H1 (cell line): Measurements from ENCODE around the gene POM121L12. TPM values are rescaled to one million over a fixed set of nuclear protein-coding genes. Genes with fewer than 3 reads are reported as not detected.

Source experiments
- CTCF ChIA-PET: fragments of 300-600 bp; sonication (Branson Sonifier 250); formaldehyde crosslinking; loops from one replicate; lab custom pipeline; 2021; ENCODE audit not compliant: partially characterized antibody; lab: Charles Lee
- POLR2A ChIA-PET: fragments of 300-600 bp; sonication (Branson Sonifier 250); formaldehyde crosslinking; loops from one replicate; lab custom pipeline; 2021; ENCODE audit warnings: inconsistent platforms; ENCODE audit not compliant: partially characterized antibody; lab: Charles Lee
- DNase-seq, 2 experiments: peaks; one replicate each; pipeline versions ENCODE4 v3.0.0 to v3.0.0-alpha.2; 2010 to 2022; ENCODE audit warnings: low spot score in 2 of 2, low read depth in 1 of 2, mixed read lengths in 1 of 2
- FAIRE-seq: peaks from 2 replicates; lab custom pipeline; 2011; peaks lifted over from hg19 to GRCh38; lab: Jason Lieb, UNC
- H2AFZ ChIP-seq: 2 replicates; pipeline ENCODE4 v1.8.1; 2012; ENCODE audit warnings: low read length, inconsistent platforms
- H2AK5ac ChIP-seq: 2 replicates; pipeline ENCODE4 v1.6.1; 2013; ENCODE audit warnings: low read depth, low read length
- H2BK120ac ChIP-seq: replicated peaks from 2 replicates; pipeline ENCODE3; 2013; ENCODE audit warnings: low read depth, low read length, inconsistent platforms
- H2BK12ac ChIP-seq: 2 replicates; pipeline ENCODE4 v1.6.1; 2013; ENCODE audit warnings: low read depth, low read length
- H2BK15ac ChIP-seq: 2 replicates; pipeline ENCODE4 v1.6.1; 2013; ENCODE audit warnings: low read length
- H2BK20ac ChIP-seq: 2 replicates; pipeline ENCODE4 v1.6.1; 2013; ENCODE audit warnings: low read length
- H2BK5ac ChIP-seq: 2 replicates; pipeline ENCODE4 v1.6.1; 2013; ENCODE audit warnings: low read depth, low read length
- H3K14ac ChIP-seq: 2 replicates; pipeline ENCODE4 v1.6.1; 2013; ENCODE audit warnings: inconsistent platforms; ENCODE audit not compliant: insufficient read length
- H3K18ac ChIP-seq: 2 replicates; pipeline ENCODE4 v1.6.1; 2013; ENCODE audit warnings: low read length; ENCODE audit errors: extremely low read depth
- H3K23ac ChIP-seq: 2 replicates; pipeline ENCODE4 v1.6.1; 2013; ENCODE audit warnings: inconsistent platforms; ENCODE audit not compliant: insufficient read length
- H3K23me2 ChIP-seq: 2 replicates; pipeline ENCODE4 v1.6.1; 2013; ENCODE audit warnings: low read depth, low read length
- H3K27ac ChIP-seq: 2 replicates; pipeline ENCODE4 v1.6.1; 2011; ENCODE audit warnings: low read depth, low read length, inconsistent platforms
- H3K27me3 ChIP-seq, 4 experiments: replicated peaks in 1 of 4; 1 replicate in 1 of 4; 2 replicates in 3 of 4; pipeline versions ENCODE4 v1.6.1 to v1.8.1; 2011 to 2013; ENCODE audit warnings: low read length in 3 of 4, mild to moderate bottlenecking in 3 of 4, inconsistent platforms in 2 of 4, mixed read lengths in 2 of 4, moderate library complexity in 1 of 4; ENCODE audit not compliant: control insufficient read depth in 3 of 4, insufficient read depth in 3 of 4; ENCODE audit errors: extremely low read depth in 1 of 4
- H3K36me3 ChIP-seq, 4 experiments: 2 replicates each; pipeline versions ENCODE4 v1.6.1 to v1.8.1; 2011 to 2013; ENCODE audit warnings: mild to moderate bottlenecking in 4 of 4, low read length in 3 of 4, moderate library complexity in 2 of 4, control low read depth in 1 of 4, inconsistent platforms in 1 of 4; ENCODE audit not compliant: insufficient read depth in 4 of 4, control insufficient read depth in 2 of 4
- H3K4ac ChIP-seq: replicated peaks from 2 replicates; pipeline ENCODE3; 2013; ENCODE audit warnings: low read length, low read depth, mixed read lengths, inconsistent platforms; ENCODE audit not compliant: insufficient read length
- H3K4me1 ChIP-seq, 4 experiments: replicated peaks in 1 of 4; 1 replicate in 1 of 4; 2 replicates in 3 of 4; pipeline versions ENCODE4 v1.6.1 to v1.8.1; 2011 to 2013; ENCODE audit warnings: low read length in 3 of 4, inconsistent platforms in 2 of 4, mixed read lengths in 1 of 4; ENCODE audit not compliant: insufficient read depth in 4 of 4, control insufficient read depth in 3 of 4
- H3K4me2 ChIP-seq, 2 experiments: 2 replicates each; pipeline versions ENCODE4 v1.6.1 to v1.8.1; 2011 to 2013; ENCODE audit warnings: low read depth in 2 of 2, low read length in 2 of 2, control low read depth in 1 of 2, inconsistent platforms in 1 of 2, mild to moderate bottlenecking in 1 of 2; ENCODE audit not compliant: insufficient read depth in 1 of 2
- H3K4me3 ChIP-seq, 4 experiments: fragments of 200-600, 300-600 bp in 1 of 4; sonication (generic), shearing (Covaris generic), sonication (Bioruptor Twin) in 1 of 4; 2 replicates each; pipeline versions ENCODE4 v1.5.1 to v1.8.1; 2011 to 2016; ENCODE audit warnings: low read length in 4 of 4, low read depth in 3 of 4, control low read depth in 2 of 4, inconsistent platforms in 2 of 4, mild to moderate bottlenecking in 2 of 4, mixed read lengths in 1 of 4, moderate library complexity in 1 of 4; ENCODE audit not compliant: insufficient read depth in 2 of 4; ENCODE audit errors: extremely low read depth in 1 of 4
- H3K56ac ChIP-seq: replicated peaks from 2 replicates; pipeline ENCODE3; 2013; ENCODE audit warnings: low read depth, mild to moderate bottlenecking, mixed read lengths, low read length, inconsistent platforms; ENCODE audit not compliant: insufficient read length
- H3K79me1 ChIP-seq: 2 replicates; pipeline ENCODE4 v1.6.1; 2013; ENCODE audit warnings: low read depth, low read length, control low read depth
- H3K79me2 ChIP-seq, 2 experiments: 2 replicates each; pipeline versions ENCODE4 v1.6.1 to v1.8.1; 2012 to 2013; ENCODE audit warnings: low read length in 2 of 2, mild to moderate bottlenecking in 2 of 2, inconsistent platforms in 1 of 2; ENCODE audit not compliant: insufficient read depth in 2 of 2, control insufficient read depth in 1 of 2
- H3K9ac ChIP-seq, 4 experiments: replicated peaks in 1 of 4; 1 replicate in 1 of 4; 2 replicates in 3 of 4; pipeline versions ENCODE4 v1.6.1 to v1.8.1; 2011 to 2013; ENCODE audit warnings: low read depth in 3 of 4, low read length in 3 of 4, control low read depth in 2 of 4, mild to moderate bottlenecking in 2 of 4, moderate library complexity in 2 of 4, inconsistent platforms in 1 of 4; ENCODE audit errors: extremely low read depth in 1 of 4
- H3K9me3 ChIP-seq, 2 experiments: 2 replicates each; pipeline versions ENCODE4 v1.6.1 to v1.8.1; 2012 to 2013; ENCODE audit warnings: mild to moderate bottlenecking in 2 of 2, moderate library complexity in 2 of 2, control low read depth in 1 of 2, inconsistent platforms in 1 of 2, low read depth in 1 of 2, low read length in 1 of 2, mixed read lengths in 1 of 2; ENCODE audit not compliant: insufficient read depth in 2 of 2
- H4K20me1 ChIP-seq, 2 experiments: replicated peaks in 1 of 2; 2 replicates each; pipeline versions ENCODE3 to v1.8.1; 2011 to 2013; ENCODE audit warnings: inconsistent platforms in 2 of 2, low read length in 2 of 2, mild to moderate bottlenecking in 1 of 2; ENCODE audit not compliant: insufficient read depth in 2 of 2, control insufficient read depth in 1 of 2
- H4K5ac ChIP-seq: 2 replicates; pipeline ENCODE4 v1.6.1; 2013; ENCODE audit warnings: low read length, low read depth, mixed read lengths, inconsistent platforms; ENCODE audit not compliant: insufficient read length
- H4K8ac ChIP-seq: 2 replicates; pipeline ENCODE4 v1.8.0; 2013; ENCODE audit warnings: mild to moderate bottlenecking, moderate library complexity, low read length, inconsistent platforms; ENCODE audit not compliant: insufficient read depth; ENCODE audit errors: extremely low read depth
- H4K91ac ChIP-seq: replicated peaks from 2 replicates; pipeline ENCODE3; 2013; ENCODE audit warnings: low read length, mixed read lengths, inconsistent platforms; ENCODE audit not compliant: insufficient read length
- BACH1 ChIP-seq: IDR thresholded peaks from 2 replicates; pipeline ENCODE4 v1.6.1; 2012; ENCODE audit warnings: low read length, improper control_type of control experiment
- BCL11A ChIP-seq, 2 experiments: IDR thresholded peaks; one replicate each; pipeline ENCODE4 v1.6.1; 2011; ENCODE audit warnings: low read depth in 2 of 2, low read length in 2 of 2, mild to moderate bottlenecking in 2 of 2
- CBX5 ChIP-seq: fragments of 300-800, 300-1000 bp; sonication (generic); IDR thresholded peaks from 2 replicates; pipeline ENCODE4 v1.7.1; 2016; ENCODE audit warnings: antibody characterized with exemption, low read length, low read depth
- MAFK ChIP-seq: IDR thresholded peaks from 2 replicates; pipeline ENCODE4 v1.6.1; 2012; ENCODE audit warnings: low read depth, mild to moderate bottlenecking, improper control_type of control experiment, low read length
- WGBS, 2 experiments: shearing (Covaris generic) in 1 of 2; methylation state at CpG; one replicate each; pipeline versions ENCODE4 v1.1.6 to v1.1.7; 2013 to 2015; ENCODE audit warnings: low lambda C conversion rate in 2 of 2, mixed read lengths in 2 of 2, inconsistent platforms in 1 of 2, low coverage in 1 of 2, missing lambda C conversion rate in 1 of 2; ENCODE audit not compliant: insufficient replicate concordance in 2 of 2, insufficient coverage in 1 of 2, insufficient read length in 1 of 2; ENCODE audit errors: extremely low coverage in 1 of 2, missing lambda C conversion rate in 1 of 2; 5-methylcytosine and 5-hydroxymethylcytosine counted together
- polyA plus RNA-seq, 7 experiments: library from polyadenylated mRNA; depleted of rRNA in 3 of 7; stranded (reverse) in 5 of 7; unstranded in 2 of 7; fragments of >200 nt in 5 of 7; fragments of 200-250 nt in 2 of 7; gene quantifications; 1 replicate in 5 of 7; 2 replicates in 1 of 7; 4 replicates in 1 of 7; pipeline versions ENCODE4 v1.2.1 to v1.2.3, GENCODE V29; 2011 to 2013; ENCODE audit warnings: missing spikeins in 2 of 7, mixed read lengths in 2 of 7
- total RNA-seq: library from RNA; stranded (reverse); fragmentation: NEBNext Ultra II Directional; extraction: Animal tissue kit (Norgen Biotek cat#: 25700); gene quantifications from 2 replicates; pipeline ENCODE4 v1.2.1, GENCODE V29; 2021

POM121L12 gene
- total and polyA plus RNA-seq, 2 of the 8 experiments (the other 6 are each of a cell fraction or from before 2014, with no cell fraction given) = not detected

DNA sequence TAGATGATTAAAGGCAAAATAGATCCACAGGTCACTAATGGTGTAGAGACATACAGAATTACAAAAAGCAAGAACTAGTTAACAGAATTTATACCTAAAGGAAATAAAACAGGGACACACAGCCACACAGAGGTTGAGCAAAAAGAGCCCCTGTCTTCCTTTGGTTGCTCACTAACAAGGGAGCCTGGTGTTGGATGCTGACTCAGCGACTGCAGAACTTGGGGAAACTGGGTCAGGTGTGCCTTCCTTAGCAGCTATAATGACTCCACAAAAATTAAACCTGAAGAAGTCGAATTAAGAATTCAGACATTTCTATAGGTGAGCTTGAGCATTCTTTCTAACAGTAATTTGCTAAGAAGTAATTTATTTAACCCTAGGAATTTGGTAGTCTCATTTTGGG is 15.0 kb downstream of the POM121L12 start:
- Histone ChIP-seq H3K27me3 (no peaks in the 10 kb centered on the region), H3K23ac (no peak overlapping the region), H2BK15ac (no peak overlapping the region), H3K9ac (no peak overlapping the region), H3K4me1 (no peaks in the 10 kb centered on the region), H3K4me3 (no peak overlapping the region), H3K4ac (no peak overlapping the region), H3K36me3 (no peaks in the 10 kb centered on the region), H4K5ac (no peak overlapping the region), H3K79me1 (no peaks in the 10 kb centered on the region), H3K23me2 (no peaks in the 10 kb centered on the region), H3K27ac (no peak overlapping the region), H2BK12ac (no peak overlapping the region), H2BK20ac (no peak overlapping the region), H3K14ac (no peak overlapping the region), H4K91ac (no peak overlapping the region), H4K20me1 (no peaks in the 10 kb centered on the region), H2BK120ac (no peak overlapping the region), H4K8ac (no peak overlapping the region), H3K9me3 (no peaks in the 10 kb centered on the region), H3K18ac (no peak overlapping the region), H2AK5ac (no peak overlapping the region), H2BK5ac (no peak overlapping the region), H3K4me2 (no peak overlapping the region), H3K56ac (no peak overlapping the region), H2AFZ (0 out of 2 replicates have a peak overlapping the region, but pooled peaks have one; percentile 62), H3K79me2 (no peaks in the 10 kb centered on the region)
- ChIA-PET CTCF (no interaction called here), POLR2A (no interaction called here)
- WGBS, 2 experiments = 84% methylated on average over 2 of the region's 2 CpGs; no CpG with 5 or more reads in 1 of the 2 experiments
- DNase-seq (no peak), FAIRE-seq (no peak)
- peak; percentile 59 for TF ChIP-seq MAFK
- TF ChIP-seq CBX5 = no peak
- peak; percentile 50; the same call in 1 of the 2 replicates for TF ChIP-seq BACH1
- no peak for TF ChIP-seq BCL11A (IDR thresholded peaks at IDR 0.05; ENCODE audit: low read depth in 2 of 2, low read length in 2 of 2)
